Activated CD4-positive, alpha-beta T cell treated with anti-CD3 and anti-CD28 coated beads, Interleukin-2, Interleukin-4, amounts not matched to agents 100 ng/mL and 50 ng/mL, durations not matched to agents 16 hours and 8 hours (primary cell): ENCODE data around the gene NPAS2.

Source experiments
- DNase-seq: peaks from one replicate; pipeline ENCODE4 v3.0.0-alpha.2; 2020; ENCODE audit warnings: low spot score

The NPAS2 gene

DNA sequence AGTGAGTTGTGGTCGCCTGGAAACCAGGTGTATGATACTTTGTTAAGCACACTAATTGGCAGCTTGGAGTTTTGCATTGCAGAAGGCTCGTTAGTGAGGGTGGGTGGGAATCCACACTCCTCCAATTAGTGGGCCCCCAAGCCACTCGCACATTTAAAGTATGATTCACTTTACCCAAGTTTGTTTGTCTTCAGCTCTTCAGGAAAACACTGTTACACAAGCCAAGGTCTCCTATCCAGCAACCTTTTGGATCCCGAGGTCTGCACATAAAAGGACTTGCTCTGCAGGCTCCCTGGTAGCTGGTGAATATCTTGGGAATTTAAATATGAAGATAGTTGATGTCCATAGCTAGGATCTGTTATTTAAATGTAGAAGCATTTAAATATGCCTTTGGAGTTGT, 66.1 kb downstream of the NPAS2 start:
- DNase-seq: no peak

DNA sequence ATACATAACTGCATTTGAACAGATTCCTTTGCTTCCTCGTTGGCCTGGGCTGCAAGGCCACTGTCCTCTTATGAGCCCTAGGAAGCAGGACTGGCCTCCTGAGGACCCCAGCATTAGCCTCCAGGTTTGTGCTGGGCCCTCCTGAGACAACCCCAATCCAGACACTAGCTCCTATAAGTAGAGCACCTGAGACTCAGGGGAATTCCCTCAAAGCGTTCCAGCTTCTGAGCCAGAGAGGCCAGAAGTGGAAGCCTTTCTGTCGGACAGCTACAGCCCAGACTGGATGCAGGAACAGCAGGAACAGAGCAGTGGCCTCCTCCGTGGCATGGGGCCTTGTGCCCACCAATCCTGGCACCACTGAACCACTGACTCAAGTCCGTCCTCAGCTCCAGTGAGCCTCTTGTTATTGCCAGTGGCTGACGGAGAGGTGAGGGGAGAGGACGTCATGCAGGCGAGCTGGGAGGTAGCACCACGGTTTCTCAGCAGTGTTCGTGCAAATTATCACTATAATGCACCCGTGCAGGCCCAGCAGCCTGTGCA, 67.2 kb downstream of the NPAS2 start:
- DNase-seq: no peak

DNA sequence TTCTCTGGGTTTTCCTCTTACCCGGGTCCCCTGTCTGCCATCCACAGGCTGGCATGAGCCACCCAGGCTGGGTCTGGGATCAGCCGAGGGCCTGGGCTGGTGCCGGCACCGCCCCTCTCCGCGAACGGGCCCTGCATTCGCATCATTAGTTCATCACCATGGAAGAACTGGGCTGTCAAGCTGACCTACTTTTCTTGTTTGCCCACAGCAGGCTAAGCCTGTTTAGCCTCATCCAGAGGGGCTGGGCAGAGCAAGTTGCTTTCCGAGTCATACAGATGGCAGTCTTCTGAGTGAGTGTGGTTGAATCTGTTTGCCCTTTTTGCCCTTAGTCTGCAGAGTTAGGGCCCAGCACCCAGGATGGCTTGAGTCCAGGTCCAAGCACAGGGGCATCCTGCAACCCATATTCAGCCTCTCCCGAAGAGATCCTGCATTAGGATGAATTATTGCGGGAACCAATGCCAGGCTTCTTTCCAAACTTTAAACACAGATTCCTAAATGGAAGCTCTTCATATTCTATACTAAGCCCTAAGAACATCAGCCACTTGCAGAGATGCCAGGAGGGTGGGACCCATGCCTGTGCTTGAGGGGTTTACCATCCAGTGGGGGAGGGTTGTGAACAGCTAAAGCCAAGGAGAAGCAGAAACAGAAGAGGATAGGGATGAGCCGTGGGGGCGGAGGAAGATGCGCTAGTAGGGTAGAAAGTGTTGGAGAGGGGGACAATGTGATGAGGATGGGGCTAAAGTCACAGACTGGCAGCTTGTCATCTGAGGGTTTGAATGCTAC, 68.0 kb downstream of the NPAS2 start:
- no peak for DNase-seq

DNA sequence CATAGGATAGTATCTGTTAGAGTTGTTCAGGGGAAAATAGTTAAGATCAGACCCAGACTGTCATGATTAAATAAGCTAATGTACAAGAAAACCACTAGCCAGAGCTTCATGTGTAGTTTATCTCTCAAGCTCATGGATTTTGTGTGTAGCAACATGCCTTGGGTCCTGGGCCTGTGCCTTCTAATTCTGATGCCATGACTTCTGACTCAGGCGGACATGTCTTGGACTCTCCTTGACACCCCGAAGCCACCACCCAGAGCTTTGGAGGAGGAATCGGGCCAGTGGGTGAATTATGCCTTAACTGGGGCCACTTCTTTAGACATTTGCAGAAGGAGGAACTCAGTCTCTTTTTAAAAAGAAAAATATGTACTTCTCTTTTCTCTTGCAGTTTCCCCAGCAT, 68.7 kb downstream of the NPAS2 start:
- DNase-seq: no peak

DNA sequence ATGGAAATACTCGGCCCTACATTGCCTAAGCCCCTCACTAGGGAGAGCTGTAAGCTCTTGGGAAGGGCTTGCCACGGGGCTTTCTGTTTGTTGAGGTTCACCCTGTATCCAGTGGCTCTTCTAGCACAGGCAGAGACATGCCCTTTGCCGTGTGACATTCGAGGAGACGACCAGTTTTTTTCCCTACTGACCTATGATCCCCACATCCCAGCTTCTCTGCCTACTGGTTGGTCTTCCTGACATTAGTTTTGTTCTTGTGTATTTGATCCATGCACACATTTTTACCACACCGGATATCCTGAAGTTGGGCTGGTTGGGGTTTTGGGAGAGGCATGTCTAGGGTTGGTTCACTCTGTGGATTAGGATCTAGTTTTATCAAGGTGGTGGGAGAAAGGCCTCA, 69.3 kb downstream of the NPAS2 start:
- DNase-seq: no peak

DNA sequence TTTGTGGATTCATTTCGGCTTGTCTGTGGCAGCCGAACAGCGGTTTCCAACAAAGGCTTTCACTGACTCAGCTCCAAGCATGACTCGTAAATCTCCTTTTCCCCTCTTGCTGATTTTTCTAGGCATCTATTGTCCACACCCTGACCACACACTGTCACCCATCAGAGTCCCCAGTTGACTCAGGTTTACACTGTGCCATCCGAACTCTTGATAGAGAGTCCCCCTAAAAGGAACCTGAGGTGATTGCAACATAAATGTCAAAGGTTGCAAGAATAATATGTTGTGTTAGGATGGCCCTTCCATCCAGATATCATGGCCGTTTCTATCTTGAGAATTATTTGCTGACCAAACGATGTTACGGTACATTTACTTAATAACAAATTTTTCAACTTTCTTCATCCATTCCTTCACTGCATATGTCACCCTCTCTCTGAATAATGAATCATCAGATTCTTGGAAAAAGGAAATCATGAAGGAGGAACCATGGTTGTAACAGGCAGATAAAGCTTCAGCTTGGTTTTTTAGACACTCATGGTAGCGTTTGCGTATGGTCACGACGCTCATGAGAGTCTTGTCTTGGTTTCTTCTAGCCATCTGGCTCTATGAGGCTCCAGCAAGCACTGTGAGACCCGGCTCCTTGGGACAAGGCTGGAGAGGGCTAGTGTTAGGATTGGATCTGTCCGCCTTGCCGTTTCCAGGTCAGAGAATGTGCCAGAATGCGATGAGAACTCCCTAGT, 72.1 kb downstream of the NPAS2 start:
- no peak for DNase-seq

DNA sequence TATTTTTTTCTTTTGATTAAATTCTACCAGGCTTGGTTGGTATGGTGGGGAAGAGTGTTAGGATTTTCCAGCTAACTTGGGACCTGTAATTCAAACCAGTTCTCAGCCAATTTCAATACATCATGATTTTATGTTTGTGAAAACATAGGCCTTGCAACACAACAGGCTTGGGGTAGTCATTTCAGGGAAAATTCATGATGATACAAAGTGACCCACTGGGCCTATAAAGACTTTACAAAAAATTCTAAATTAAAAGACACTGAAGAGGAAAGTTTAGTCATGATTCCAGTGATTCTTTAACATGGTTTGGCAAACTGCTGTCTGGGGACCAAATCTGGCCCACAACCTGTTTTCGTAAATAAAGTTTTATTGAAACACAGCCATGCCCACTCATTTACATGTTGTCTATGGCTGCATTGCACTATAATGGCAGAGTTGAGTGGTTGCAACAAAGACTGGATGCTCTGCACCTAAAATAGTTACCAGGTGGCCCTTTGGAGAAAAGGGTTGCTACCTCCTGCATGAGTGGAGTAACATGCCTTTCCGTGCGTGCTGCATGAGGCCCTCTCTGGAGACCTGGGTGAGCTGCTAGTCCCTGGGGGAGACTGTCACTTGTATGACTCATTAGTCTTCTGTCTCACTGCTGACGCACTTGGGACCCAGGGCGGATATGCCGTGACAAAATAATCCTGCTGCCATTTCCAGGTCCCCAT, 73.6 kb downstream of the NPAS2 start:
- DNase-seq: no peak

DNA sequence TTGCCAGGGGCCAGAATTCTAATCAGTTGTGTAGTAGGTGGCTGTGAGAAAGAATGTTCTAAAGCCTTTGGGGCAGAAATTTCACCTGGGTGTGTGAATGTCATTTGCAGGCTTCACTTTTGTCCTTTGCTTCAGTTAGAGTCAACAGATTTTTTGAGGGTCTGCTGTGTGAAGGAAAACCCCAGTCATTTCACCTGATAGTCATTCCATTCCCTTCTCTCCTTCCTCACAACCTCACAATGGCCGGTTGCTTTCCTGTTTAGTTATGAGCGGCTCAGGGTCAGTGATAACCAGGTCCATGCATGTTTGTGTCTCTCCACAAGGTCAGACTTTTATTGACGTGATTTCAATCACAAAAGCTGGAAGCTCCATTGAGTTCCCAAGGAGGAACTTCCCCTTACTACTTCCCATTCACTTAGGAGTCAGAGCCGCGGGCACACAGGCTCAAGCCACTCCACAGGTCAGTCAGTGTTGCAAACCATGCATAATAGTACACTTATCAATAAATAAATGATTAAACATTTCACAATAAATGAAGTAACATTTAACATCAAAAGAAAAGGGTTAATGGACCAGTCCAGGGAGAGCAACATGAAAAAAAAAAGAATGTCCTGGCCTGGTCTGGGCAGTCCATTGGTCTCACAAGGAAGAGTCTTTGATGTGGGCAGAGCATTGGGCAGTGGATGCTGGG, 74.3 kb downstream of the NPAS2 start:
- DNase-seq: no peak

DNA sequence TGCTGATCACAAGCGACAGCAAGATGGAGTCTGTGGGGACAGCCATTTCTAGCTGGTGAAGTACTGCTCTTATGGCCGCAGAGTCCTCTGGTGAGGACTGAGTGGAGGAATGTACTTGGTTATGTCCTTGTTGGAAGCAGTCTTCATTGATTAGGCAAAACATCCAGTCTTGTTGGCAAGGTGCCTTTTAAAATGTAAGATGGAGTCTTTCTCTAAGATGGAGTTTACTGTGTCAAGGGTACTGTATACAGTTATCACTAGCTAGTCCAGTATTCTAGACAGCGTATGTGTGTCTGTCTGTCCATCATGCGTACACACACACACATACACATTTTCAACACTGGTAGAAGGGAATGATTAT, 74.8 kb downstream of the NPAS2 start:
- DNase-seq: no peak

DNA sequence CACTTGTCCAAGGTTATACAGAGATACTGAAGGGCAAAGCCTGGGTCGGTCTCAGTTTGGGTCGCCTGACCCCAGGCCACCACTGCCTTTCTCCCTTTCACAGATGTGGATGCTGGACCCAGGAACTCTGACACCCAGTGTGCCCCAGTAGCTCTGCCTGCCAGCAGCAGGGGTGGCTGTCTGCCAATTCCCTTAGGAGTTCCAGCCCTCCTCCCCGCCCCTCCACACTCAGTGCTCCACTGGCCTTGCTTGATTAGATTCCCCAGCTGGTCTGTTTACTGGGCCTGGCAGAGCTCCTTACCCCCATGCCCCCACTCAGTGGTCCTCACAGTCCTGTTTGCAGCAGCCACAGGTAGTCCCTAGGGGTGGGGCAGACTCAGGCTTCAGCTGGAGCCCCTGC, 75.5 kb downstream of the NPAS2 start:
- no peak for DNase-seq

DNA sequence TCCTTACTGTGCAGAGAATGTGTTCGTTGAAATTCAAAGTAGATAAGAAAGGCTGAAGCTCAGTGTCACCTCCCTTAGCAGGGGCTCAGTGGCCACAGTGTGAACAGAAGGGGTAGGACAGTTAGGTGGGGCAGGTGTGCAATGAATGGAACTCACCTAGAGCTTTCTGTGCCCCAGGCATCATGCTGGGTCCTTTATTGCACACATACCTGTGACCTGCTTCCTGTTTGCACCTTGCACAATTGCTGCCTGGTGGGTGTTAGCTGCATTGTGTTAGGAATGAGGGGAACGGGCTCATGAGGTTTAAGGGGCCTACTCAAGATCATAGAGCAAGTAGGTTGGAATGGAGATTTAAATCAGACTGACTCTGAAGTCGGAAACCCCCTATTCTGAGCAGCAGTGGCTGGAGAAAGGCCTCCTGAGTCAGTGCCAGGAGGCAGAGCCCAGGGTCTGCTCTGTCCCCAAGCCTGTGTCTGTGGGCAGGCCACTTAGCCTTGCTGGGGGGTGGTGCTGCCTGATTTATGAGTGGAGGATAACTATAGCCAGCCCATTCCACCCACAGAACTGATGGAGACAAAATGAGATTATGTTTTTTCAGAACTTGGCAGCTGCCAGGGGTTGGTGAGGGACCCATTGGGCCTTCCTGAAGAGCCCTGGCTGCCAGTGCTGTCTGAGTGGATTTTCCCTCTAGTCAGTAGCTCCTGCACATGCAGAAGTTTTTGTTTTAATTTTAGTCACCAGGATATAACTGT, 76.2 kb downstream of the NPAS2 start:
- no peak for DNase-seq

DNA sequence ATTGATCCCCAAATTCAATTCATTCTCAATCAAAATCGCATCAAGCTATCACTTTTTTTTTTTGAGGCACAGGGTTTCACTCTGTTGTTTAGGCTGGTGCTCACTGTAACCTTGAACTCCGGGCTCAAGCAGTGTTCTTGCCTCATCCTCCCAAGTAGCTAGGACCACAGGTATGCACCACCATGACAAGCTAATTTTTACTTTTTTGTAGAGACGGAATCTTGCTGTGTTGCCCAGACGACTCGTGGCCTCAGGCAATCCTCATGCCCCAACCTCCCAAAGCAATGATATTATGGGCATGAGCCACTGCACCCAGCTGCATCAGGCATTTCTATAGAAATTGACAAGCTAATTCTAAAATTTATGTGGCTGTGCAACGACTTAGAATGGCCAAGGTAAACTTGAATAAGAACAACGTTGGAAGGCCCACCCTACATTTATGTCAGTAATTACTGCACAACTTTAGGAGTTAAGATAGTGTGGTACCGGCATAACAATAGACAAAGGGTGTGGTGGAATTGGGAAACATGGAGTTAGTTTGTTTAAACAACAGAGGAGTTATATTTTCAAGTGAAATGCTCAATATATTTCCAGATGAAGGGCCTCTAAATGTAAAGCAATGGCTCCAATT, 78.2 kb downstream of the NPAS2 start:
- no peak for DNase-seq

DNA sequence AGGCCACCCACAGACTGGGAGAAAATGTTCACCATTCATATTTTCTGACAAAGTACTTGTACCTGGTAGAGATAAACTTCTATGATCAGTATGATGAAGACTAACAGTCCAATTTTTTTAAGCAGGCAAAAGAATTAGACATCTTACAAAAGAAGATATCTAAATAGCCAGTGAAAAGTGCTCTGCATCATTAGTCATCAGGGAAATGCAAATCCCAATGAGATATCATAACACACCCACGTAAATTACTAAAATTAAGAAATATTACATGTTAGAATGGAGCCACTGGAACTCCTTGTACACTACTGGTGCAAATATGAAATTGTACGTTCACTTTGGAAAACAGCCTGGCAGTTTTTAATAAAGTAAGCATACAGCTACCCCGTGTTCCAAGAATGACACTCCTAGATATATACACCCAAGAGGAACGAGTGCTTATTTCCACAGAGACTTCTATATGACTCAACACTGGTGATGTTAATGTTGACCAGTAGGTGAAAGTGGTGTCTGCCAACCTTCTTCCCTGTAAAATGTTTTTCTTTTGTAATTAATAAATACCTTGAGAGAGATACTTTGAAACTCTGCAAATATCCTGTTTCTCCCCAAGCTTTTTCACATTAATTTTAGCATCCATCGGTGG, 80.3 kb downstream of the NPAS2 start:
- no peak for DNase-seq

DNA sequence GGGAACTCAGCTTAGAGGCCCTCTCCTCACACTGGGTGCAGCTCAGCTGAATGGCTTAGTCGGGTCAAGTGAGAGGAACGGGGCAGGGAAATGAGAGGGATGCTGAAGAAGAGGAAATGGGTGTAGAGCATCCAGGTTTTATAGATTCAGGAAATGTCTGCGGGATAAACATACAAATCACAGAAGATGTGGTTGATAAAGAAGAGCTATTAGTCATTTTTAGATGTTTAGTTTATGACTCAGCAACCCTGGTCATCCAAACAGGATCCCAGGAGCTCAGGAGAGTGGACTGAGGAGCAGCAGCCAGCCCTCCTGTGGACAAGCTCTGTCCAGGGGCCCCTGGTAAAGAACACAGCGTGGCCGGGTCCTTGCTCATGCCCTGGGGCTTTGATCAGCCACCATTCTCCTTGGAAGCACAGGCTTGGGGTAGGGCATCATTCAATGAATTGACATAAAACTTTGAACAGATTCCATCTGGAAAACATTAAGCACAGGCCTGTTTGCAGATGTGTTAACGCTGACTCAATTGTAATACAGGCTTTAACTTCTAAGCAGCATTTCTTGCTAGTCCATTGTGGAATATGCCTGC, 83.0 kb downstream of the NPAS2 start:
- no peak for DNase-seq

DNA sequence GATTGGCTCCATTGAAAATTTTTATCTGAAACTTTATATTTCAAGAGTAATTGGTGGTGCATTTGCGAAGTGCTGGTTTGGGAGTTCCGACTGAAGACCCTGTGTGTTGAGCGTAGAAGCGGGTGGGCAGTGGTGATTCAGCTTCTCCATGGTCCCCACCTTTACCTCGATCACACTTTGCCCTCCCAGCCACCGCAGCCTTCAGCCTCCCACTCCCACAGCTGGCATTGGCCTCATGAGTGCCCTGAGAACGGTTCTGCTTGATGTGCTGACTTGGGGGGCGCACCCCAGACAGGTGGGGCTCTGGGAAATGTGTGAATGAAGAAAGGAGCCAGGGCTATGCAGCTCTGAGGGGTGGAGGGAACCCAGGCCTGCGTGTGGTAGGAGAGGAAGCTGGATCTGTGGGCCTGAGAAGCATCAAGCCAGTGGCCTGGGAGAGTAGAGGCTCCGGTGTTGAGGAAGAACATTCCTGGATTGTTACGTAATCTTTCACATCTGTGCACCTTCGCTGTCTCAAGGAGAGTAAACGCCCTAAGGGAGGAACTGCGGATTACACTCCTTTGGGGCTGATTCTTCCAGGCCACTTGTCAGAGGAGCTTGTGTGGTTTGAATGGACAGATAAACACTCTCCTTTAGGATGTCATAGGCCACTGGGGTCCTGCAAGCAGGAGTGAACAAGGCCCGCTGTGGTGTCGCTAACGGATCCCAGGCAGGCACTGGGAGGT, 83.8 kb downstream of the NPAS2 start:
- DNase-seq: no peak

DNA sequence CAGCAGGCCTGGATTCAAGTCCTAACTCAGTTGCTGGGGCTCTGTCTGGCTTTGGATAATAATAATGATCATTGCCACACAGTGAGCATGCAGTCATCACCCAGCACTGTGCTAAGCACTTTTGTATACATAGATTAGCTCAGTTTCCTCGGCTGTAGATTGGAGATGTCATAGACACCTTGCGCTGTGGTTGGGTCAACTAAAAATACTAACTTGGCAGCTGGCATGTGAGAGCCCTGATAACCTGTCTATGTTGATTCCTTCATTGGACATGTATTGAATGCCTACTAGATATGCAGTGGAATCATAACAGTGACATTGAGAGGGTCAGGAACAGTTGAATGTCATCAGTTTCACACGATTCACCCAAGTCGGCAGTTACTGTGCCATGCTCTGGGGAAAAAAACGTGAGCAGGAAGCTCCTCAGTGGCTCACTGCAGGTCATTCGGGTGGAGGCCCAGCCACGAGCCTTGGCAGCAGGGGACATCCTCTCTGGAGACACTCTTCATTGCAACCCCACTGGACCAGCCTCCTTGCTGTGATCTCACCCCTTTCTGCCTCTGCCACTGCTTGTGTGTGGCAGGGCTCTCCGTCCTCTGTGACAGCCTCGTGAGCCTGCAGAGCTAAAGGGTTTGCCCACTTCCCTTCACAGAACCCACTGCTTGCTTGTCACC, 85.3 kb downstream of the NPAS2 start:
- DNase-seq: no peak

DNA sequence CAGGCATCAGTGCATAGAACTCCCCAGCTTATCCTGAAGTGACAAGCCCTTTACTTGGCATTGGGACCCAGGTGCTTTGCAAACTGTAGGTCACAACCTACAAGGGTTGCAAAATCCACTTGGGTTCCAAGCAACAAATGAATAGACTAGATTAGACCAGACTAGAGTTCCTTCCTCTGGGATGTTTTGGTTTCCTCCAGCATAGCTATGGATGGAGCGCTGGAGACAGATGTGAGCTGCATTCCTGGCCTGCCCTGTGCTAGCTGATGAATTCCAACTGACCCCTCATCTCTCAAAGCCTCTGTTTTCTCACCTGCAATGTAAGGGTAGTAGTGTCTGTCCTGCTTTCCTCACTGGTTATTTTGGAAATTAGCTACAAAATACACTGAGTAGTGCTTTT, 86.2 kb downstream of the NPAS2 start:
- no peak for DNase-seq

DNA sequence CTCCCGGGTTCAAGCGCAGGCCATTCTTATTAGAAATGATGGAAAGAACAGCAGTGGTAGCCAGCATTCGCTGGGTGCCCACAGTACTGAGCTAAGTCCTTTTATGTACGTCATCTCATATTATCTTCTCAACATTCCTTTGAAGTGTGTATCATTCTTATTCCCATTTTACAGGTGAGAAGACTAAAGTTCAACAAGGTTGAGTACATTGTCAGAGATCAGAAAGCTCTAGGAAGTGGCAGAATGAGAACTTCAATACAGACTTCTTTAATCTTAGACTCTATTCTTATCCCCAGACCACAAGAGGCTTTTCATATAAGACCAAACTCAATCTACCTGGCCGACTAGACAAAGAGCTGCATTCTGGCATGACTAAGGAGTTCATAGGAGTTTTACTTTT, 86.7 kb downstream of the NPAS2 start:
- no peak for DNase-seq

DNA sequence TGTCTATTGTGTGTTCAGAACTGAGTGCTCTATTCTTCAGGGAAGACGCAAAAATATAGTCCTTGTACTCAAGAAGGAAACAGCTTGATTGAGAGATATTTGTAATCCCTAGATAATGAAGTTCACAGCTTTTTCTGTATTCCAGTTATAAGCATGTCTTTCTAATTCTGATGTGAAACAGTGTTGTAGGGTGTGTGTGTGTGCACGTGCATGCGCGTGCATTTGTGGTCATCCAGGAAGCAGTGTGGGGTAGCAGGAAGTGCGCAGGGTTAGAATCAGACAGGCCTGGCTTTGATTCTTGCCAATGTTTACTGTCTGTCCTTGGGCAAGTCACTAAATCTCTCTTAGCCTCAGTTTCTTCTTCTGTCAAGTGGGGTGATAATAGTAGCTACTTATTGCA, 87.9 kb downstream of the NPAS2 start:
- DNase-seq: no peak
